ENCODE data around the gene RGS19.

RGS19 gene

DNA sequence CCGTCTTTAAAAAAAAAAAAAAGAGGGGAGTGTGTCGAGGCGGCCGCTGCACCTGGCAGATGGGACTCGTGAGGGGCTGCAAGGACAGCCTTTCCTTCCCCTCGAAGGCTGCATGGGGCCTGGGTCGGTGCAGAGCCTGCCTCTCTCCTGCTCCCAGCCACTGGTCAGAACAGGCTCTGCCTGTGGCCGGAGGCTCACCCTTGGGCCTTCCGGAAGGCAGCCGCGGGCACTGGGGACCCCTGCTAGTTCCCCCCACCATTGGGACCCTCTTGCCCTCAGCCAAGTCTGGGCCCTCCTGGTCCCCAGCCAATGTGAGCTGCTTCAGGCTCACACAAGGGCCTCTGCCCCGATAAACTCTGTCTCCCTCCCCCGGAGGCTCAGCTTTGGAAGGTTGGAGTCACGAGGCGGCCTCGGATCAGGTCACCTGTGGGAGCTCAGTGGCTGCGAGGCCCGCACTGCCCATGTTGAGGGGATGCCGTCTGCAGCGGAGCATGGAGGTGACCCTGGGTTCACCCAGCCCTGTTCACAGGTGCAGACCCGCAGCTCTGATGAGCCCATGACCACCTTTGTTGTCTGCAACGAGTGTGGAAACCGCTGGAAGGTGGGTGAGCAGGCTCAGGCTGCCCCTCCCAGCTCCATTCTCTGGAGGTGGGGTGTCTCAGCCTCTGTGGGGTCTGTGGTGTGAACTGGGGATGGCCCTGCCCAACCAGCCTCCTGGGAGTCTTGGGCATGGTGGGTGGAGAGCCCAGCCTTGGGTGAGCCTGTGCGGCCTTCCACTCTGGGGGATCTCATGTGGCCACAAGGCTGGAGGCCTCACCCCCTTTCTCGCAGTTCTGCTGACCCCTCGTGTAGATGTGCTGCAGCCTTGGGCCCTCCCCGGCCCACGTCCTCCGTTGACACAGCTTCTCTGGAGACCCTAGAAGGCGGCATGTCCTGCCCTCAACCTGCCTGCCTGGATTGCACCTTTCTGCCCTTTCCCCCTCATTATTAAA lies 7.7 kb downstream of the RGS19 start:
- TF ChIP-seq CTCF (IDR thresholded peaks at IDR 0.05; ENCODE audit: control insufficient read depth, insufficient read depth, low read depth, low read length, missing control alignments), result no peak
- DNase-seq (ENCODE audit: low read depth), result no peak
- no peak overlapping the region for H3K4me3 ChIP-seq (ENCODE audit: control insufficient read depth, low read depth, low read length)

DNA sequence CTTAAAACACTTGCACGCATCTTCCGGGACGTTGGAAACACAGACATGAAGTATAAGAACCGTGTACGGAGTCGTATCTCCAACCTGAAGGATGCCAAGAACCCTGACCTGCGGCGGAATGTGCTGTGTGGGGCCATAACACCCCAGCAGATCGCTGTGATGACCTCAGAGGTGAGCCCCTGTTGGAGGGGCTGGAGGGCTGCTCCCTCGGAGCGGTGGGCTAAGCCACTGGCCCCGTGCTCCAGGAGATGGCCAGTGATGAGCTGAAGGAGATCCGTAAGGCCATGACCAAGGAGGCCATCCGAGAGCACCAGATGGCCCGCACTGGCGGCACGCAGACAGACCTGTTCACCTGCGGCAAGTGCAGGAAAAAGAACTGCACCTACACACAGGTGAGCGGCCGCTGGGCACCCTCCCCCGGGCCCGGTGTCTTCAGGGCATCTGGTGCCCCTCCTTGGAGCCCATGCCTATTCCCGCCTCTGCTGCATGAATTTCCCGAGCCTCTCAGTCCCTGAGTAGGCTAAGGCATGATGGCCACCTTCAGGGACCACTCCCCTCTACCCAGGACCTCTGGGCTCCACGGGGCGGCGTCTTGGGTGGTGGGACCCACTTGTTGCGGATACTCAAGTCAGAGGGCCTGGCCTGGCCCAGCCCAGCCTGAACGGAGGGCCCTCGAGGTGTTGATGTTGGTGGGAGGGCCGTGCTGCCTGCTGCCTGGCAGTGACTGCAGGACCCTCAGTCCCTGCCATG lies 8.9 kb downstream of the RGS19 start:
- H3K4me3 ChIP-seq (ENCODE audit: control insufficient read depth, low read depth, low read length), result no peak overlapping the region
- no peak for DNase-seq (ENCODE audit: low read depth)
- no peak for TF ChIP-seq CTCF (IDR thresholded peaks at IDR 0.05; ENCODE audit: control insufficient read depth, insufficient read depth, low read depth, low read length, missing control alignments)

DNA sequence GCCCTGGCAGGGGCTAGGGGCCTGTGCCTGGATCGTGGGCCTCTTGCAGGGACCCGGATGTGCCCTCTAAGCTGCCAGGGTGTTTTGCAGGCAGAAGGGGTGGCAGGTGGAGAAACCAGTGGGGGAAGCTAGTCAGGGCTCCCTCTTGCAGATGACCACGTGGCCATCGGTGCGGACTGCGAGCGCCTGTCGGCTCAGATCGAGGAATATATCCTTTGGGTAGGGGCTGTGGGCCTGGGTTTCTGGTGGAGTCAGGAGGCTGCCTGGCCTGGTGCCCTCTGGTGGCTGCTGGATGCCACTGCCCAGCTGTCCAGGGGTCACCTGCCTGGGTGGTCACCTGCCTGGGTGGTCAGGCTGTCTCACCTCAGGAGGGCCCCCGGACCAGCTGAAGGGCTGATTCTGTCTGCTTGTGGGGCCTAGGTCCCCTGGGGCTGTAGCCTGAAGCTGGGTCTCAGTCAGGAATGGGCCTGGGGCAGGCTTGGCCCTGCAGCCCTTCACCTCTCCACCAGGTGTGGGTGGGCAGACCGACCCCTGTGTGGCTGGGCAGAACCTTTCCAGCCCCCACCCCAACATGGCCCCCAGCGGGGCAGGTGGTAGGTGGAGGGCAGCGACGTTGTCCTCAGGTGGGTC lies 9.6 kb downstream of the RGS19 start:
- no peak for DNase-seq (ENCODE audit: low read depth)
- no peak overlapping the region for H3K4me3 ChIP-seq (ENCODE audit: control insufficient read depth, low read depth, low read length)
- peak; percentile 77 for TF ChIP-seq CTCF (IDR thresholded peaks at IDR 0.05; ENCODE audit: control insufficient read depth, insufficient read depth, low read depth, low read length, missing control alignments)

GRCh38 chr20:64069209-64069613 lies 10.1 kb downstream of the RGS19 start:
- no peak for DNase-seq (ENCODE audit: low read depth)
- H3K4me3 ChIP-seq (ENCODE audit: control insufficient read depth, low read depth, low read length), result no peak overlapping the region
- TF ChIP-seq CTCF (IDR thresholded peaks at IDR 0.05; ENCODE audit: control insufficient read depth, insufficient read depth, low read depth, low read length, missing control alignments), result no peak

GRCh38 chr20:64068386-64069208 lies 10.7 kb downstream of the RGS19 start:
- DNase-seq (ENCODE audit: low read depth), result no peak
- no peak for TF ChIP-seq CTCF (IDR thresholded peaks at IDR 0.05; ENCODE audit: control insufficient read depth, insufficient read depth, low read depth, low read length, missing control alignments)
- no peak overlapping the region for H3K4me3 ChIP-seq (ENCODE audit: control insufficient read depth, low read depth, low read length)

Data from AG09309 (cell line).